ENCODE results near the gene SCN2B. TPM values are rescaled to one million over a fixed set of nuclear protein-coding genes. Genes with fewer than 3 reads are reported as not detected.

SCN2B gene
- polyA plus RNA-seq, 1 donor, result 1.3 TPM

DNA sequence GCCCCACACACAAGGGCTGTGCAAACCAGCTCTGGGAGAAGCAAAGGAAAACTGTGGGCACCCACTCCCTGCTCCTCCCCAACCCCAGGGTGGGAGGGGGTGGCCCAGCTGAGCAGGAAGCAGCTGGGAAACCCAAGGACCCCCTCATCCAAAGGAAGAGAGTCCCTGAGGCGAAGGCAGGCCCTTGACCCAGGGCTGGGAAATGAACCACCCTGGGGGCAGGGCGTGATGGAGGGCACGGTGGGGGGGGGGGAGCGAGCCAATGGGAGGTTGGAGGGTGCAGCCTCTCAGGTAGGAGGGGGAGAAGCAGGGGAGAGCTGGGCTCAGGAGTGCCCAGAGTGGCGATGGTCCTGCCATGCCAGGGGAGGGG lies 40.7 kb downstream of the SCN2B start:
- no peaks in the 10 kb centered on the region for H3K36me3 ChIP-seq (ENCODE audit: control insufficient read depth, insufficient read depth, low read length)
- no peaks in the 10 kb centered on the region for H3K9me3 ChIP-seq (ENCODE audit: control insufficient read depth, low read depth, low read length)
- H3K4me3 ChIP-seq (ENCODE audit: low read length), result no peak overlapping the region
- no CpG with 5 or more reads among the region's 5 CpGs for WGBS (ENCODE audit: insufficient coverage, low lambda C conversion rate)
- no peak overlapping the region for H3K27ac ChIP-seq (ENCODE audit: low read length)
- DNase-seq, result no peak
- peaks cover 25% of the 10 kb centered on the region for H3K27me3 ChIP-seq (ENCODE audit: control insufficient read depth, insufficient read depth, low read length)
- no peaks in the 10 kb centered on the region for H3K4me1 ChIP-seq (ENCODE audit: control insufficient read depth, insufficient read depth, low read length)

GRCh38 chr11:118135051-118135795 lies 41.2 kb downstream of the SCN2B start:
- H3K27ac ChIP-seq (ENCODE audit: low read length), result no peak overlapping the region
- no peaks in the 10 kb centered on the region for H3K4me1 ChIP-seq (ENCODE audit: control insufficient read depth, insufficient read depth, low read length)
- H3K36me3 ChIP-seq (ENCODE audit: control insufficient read depth, insufficient read depth, low read length), result no peaks in the 10 kb centered on the region
- DNase-seq, result no peak
- no peak overlapping the region for H3K4me3 ChIP-seq (ENCODE audit: low read length)
- peaks cover 22% of the 10 kb centered on the region for H3K27me3 ChIP-seq (ENCODE audit: control insufficient read depth, insufficient read depth, low read length)
- WGBS (ENCODE audit: insufficient coverage, low lambda C conversion rate), result no CpG with 5 or more reads among the region's 7 CpGs
- H3K9me3 ChIP-seq (ENCODE audit: control insufficient read depth, low read depth, low read length), result no peaks in the 10 kb centered on the region

DNA sequence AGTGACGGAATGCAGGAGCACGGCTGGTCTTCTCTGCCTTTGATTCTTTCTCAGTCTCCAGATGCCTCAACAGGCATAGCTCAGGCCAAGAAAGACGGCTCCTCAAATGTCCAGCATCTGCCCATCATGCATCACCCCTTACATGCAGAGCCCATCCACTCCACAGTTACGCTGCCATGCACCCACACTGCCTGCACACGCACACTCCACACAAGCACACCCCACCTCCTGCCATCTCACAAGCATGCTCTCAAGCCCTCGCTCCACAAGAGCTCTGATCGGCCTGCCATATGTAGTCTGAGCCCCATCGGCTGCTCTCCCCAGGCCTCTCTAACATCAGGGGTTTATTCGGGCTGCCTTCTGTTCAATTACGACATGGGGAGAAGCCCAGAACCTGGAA lies 42.6 kb downstream of the SCN2B start:
- H3K27ac ChIP-seq (ENCODE audit: low read length), result no peak overlapping the region
- no peaks in the 10 kb centered on the region for H3K36me3 ChIP-seq (ENCODE audit: control insufficient read depth, insufficient read depth, low read length)
- H3K4me3 ChIP-seq (ENCODE audit: low read length), result no peak overlapping the region
- no peaks in the 10 kb centered on the region for H3K4me1 ChIP-seq (ENCODE audit: control insufficient read depth, insufficient read depth, low read length)
- DNase-seq, result no peak
- no CpG with 5 or more reads among the region's 10 CpGs for WGBS (ENCODE audit: insufficient coverage, low lambda C conversion rate)
- peaks cover 17% of the 10 kb centered on the region for H3K27me3 ChIP-seq (ENCODE audit: control insufficient read depth, insufficient read depth, low read length)
- no peaks in the 10 kb centered on the region for H3K9me3 ChIP-seq (ENCODE audit: control insufficient read depth, low read depth, low read length)

GRCh38 chr11:118132385-118133151 lies 43.9 kb downstream of the SCN2B start:
- 100% methylated on average over 1 of the region's 15 CpGs for WGBS (ENCODE audit: insufficient coverage, low lambda C conversion rate)
- Histone ChIP-seq H3K27ac (ENCODE audit: low read length) (no peak overlapping the region), H3K4me1 (ENCODE audit: control insufficient read depth, insufficient read depth, low read length) (no peaks in the 10 kb centered on the region), H3K9me3 (ENCODE audit: control insufficient read depth, low read depth, low read length) (no peaks in the 10 kb centered on the region), H3K4me3 (ENCODE audit: low read length) (no peak overlapping the region), H3K27me3 (ENCODE audit: control insufficient read depth, insufficient read depth, low read length) (peaks cover 6% of the 10 kb centered on the region), H3K36me3 (ENCODE audit: control insufficient read depth, insufficient read depth, low read length) (no peaks in the 10 kb centered on the region)
- DNase-seq, result no peak

DNA sequence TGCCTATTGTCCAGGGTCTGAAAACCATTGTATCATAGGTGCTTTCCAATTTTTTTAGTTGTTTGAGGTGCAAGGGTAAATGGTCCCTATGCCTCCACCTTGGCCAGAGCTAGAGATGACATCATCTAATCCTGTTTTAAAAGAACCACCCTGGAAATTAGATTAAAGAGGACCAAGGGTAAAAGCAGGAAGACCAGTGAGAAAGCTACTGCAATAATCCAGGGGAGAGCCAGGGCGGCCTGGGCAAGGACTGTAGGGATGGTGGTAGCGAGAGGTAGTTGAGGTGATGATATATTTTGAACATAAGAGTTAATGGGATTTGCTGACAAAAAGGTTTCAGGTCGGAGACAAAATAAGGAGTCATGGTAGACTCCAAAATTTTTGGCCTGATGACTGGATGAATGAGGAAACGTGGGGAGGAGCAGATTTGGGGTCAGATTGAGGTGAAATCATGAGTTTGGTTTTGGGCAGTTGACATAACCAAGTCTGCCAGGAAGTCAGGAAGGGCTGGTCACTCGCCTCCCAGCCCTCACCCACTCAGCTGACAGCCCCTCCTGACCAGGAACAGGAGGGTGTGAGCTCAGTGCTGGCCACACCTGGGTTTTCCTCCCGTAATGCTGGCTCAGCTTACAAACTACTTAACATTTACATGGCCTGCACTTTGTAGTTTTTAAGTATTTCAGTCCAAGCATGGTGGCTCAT lies 46.8 kb downstream of the SCN2B start:
- Histone ChIP-seq H3K9me3 (ENCODE audit: control insufficient read depth, low read depth, low read length) (no peaks in the 10 kb centered on the region), H3K27me3 (ENCODE audit: control insufficient read depth, insufficient read depth, low read length) (no peaks in the 10 kb centered on the region), H3K4me3 (ENCODE audit: low read length) (no peak overlapping the region), H3K4me1 (ENCODE audit: control insufficient read depth, insufficient read depth, low read length) (no peaks in the 10 kb centered on the region), H3K27ac (ENCODE audit: low read length) (no peak overlapping the region), H3K36me3 (ENCODE audit: control insufficient read depth, insufficient read depth, low read length) (peaks cover 4% of the 10 kb centered on the region)
- DNase-seq, result no peak
- WGBS (ENCODE audit: insufficient coverage, low lambda C conversion rate), result 80% methylated on average over 4 of the region's 6 CpGs

GRCh38 chr11:118128721-118129470 lies 47.5 kb downstream of the SCN2B start:
- no peaks in the 10 kb centered on the region for H3K27me3 ChIP-seq (ENCODE audit: control insufficient read depth, insufficient read depth, low read length)
- H3K4me3 ChIP-seq (ENCODE audit: low read length), result no peak overlapping the region
- no peaks in the 10 kb centered on the region for H3K4me1 ChIP-seq (ENCODE audit: control insufficient read depth, insufficient read depth, low read length)
- H3K27ac ChIP-seq (ENCODE audit: low read length), result no peak overlapping the region
- H3K9me3 ChIP-seq (ENCODE audit: control insufficient read depth, low read depth, low read length), result no peaks in the 10 kb centered on the region
- 100% methylated on average over 1 of the region's 11 CpGs for WGBS (ENCODE audit: insufficient coverage, low lambda C conversion rate)
- no peak for DNase-seq
- H3K36me3 ChIP-seq (ENCODE audit: control insufficient read depth, insufficient read depth, low read length), result peaks cover 4% of the 10 kb centered on the region

DNA sequence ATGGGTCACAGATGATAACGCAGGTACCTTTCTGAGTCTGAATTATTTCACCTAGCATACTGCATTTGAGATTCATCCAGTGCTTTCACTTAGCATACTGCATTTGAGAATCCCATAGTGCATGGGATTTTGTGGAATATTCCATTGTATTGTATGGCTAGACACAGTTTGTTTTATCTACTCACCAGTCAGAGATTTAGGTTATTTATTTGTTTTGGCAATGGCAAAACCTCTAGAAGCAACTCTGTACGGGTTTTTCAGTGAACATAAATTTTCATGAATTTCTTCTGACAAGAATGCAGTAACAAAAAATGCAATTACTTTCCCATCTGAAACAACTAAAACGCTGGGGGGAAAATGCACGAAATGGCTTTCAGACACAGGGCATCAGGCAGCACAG lies 48.1 kb downstream of the SCN2B start:
- WGBS (ENCODE audit: insufficient coverage, low lambda C conversion rate), result no CpG with 5 or more reads among the region's 4 CpGs
- Histone ChIP-seq H3K4me1 (ENCODE audit: control insufficient read depth, insufficient read depth, low read length) (no peaks in the 10 kb centered on the region), H3K9me3 (ENCODE audit: control insufficient read depth, low read depth, low read length) (no peaks in the 10 kb centered on the region), H3K36me3 (ENCODE audit: control insufficient read depth, insufficient read depth, low read length) (peaks cover 4% of the 10 kb centered on the region), H3K27ac (ENCODE audit: low read length) (no peak overlapping the region), H3K4me3 (ENCODE audit: low read length) (no peak overlapping the region), H3K27me3 (ENCODE audit: control insufficient read depth, insufficient read depth, low read length) (no peaks in the 10 kb centered on the region)
- no peak for DNase-seq

- H3K9me3 ChIP-seq (ENCODE audit: control insufficient read depth, low read depth, low read length), result no peaks in the 10 kb centered on the region
- H3K4me3 ChIP-seq (ENCODE audit: low read length), result no peak overlapping the region
- no peaks in the 10 kb centered on the region for H3K4me1 ChIP-seq (ENCODE audit: control insufficient read depth, insufficient read depth, low read length)
- 92% methylated on average over 3 of the region's 7 CpGs for WGBS (ENCODE audit: insufficient coverage, low lambda C conversion rate)
- H3K27me3 ChIP-seq (ENCODE audit: control insufficient read depth, insufficient read depth, low read length), result no peaks in the 10 kb centered on the region
- peaks cover 4% of the 10 kb centered on the region for H3K36me3 ChIP-seq (ENCODE audit: control insufficient read depth, insufficient read depth, low read length)
- no peak overlapping the region for H3K27ac ChIP-seq (ENCODE audit: low read length)
- DNase-seq, result no peak
These were observed 50.2 kb downstream of the SCN2B start for GRCh38 chr11:118126082-118126838.

GRCh38 chr11:118124929-118125535 lies 51.4 kb downstream of the SCN2B start:
- WGBS (ENCODE audit: insufficient coverage, low lambda C conversion rate), result 63% methylated on average over 4 of the region's 8 CpGs
- H3K4me3 ChIP-seq (ENCODE audit: low read length), result no peak overlapping the region
- no peaks in the 10 kb centered on the region for H3K27me3 ChIP-seq (ENCODE audit: control insufficient read depth, insufficient read depth, low read length)
- H3K9me3 ChIP-seq (ENCODE audit: control insufficient read depth, low read depth, low read length), result no peaks in the 10 kb centered on the region
- H3K4me1 ChIP-seq (ENCODE audit: control insufficient read depth, insufficient read depth, low read length), result no peaks in the 10 kb centered on the region
- H3K36me3 ChIP-seq (ENCODE audit: control insufficient read depth, insufficient read depth, low read length), result peaks cover 4% of the 10 kb centered on the region
- DNase-seq, result no peak
- H3K27ac ChIP-seq (ENCODE audit: low read length), result no peak overlapping the region

All from large intestine (tissue), 3 donors.